SK-N-SH (cell line): ENCODE data around the gene HDLBP. TPM values are rescaled to one million over a fixed set of nuclear protein-coding genes. Genes with fewer than 3 reads are reported as not detected.

Source experiments
- CTCF ChIA-PET: fragments of 300-600, 350-600 bp; formaldehyde crosslinking; extraction: SDS; loops from one replicate; lab custom pipeline; 2021; lab: Yijun Ruan, JAX
- POLR2A ChIA-PET: fragments of 350-600 bp; sonication (Branson Sonifier 250); formaldehyde crosslinking; extraction: SDS; loops from one replicate; lab custom pipeline; 2020; ENCODE audit warnings: antibody characterized with exemption, inconsistent platforms; lab: Yijun Ruan, JAX
- DNase-seq: peaks from one replicate; pipeline ENCODE4 v3.0.0; 2012
- H2AFZ ChIP-seq: fragments of 200-600 bp; sonication (generic); 2 replicates; pipeline ENCODE4 v1.8.1; 2016; ENCODE audit warnings: antibody characterized with exemption, mild to moderate bottlenecking, low read depth
- H3F3A ChIP-seq: fragments of 200-600 bp; sonication (generic); replicated peaks from 2 replicates; pipeline ENCODE3; 2016; ENCODE audit warnings: antibody characterized with exemption, mild to moderate bottlenecking; ENCODE audit not compliant: insufficient read depth
- H3K27ac ChIP-seq, 2 experiments: fragments of 200-500 bp in 1 of 2; fragments of 200-600 bp in 1 of 2; sonication (Bioruptor generic) in 1 of 2; sonication (generic), shearing (Covaris generic) in 1 of 2; 2 replicates each; pipeline versions ENCODE4 v1.5.1 to v1.6.1; 2014 to 2016; ENCODE audit warnings: low read depth in 2 of 2, inconsistent platforms in 1 of 2, low read length in 1 of 2, mild to moderate bottlenecking in 1 of 2, mixed read lengths in 1 of 2
- H3K27me3 ChIP-seq: fragments of 200-600 bp; sonication (generic), shearing (Covaris generic); 2 replicates; pipeline ENCODE4 v1.6.1; 2016; ENCODE audit warnings: mixed run types; ENCODE audit not compliant: insufficient read depth
- H3K36me3 ChIP-seq, 2 experiments: fragments of 200-500 bp in 1 of 2; fragments of 200-600 bp in 1 of 2; sonication (Bioruptor generic) in 1 of 2; sonication (generic) in 1 of 2; replicated peaks in 1 of 2; 2 replicates each; pipeline versions ENCODE3 to v1.5.1; 2014 to 2016; ENCODE audit warnings: low read length in 1 of 2, mild to moderate bottlenecking in 1 of 2; ENCODE audit not compliant: insufficient read depth in 2 of 2, control insufficient read depth in 1 of 2
- H3K4me1 ChIP-seq, 2 experiments: fragments of 200-500 bp in 1 of 2; fragments of 200-600 bp in 1 of 2; sonication (Bioruptor generic) in 1 of 2; sonication (generic), shearing (Covaris generic) in 1 of 2; 2 replicates each; pipeline versions ENCODE4 v1.5.1 to v1.6.1; 2014 to 2016; ENCODE audit warnings: low read depth in 1 of 2, low read length in 1 of 2, mixed run types in 1 of 2; ENCODE audit not compliant: insufficient read depth in 2 of 2, control insufficient read depth in 1 of 2
- H3K4me2 ChIP-seq: fragments of 200-600 bp; sonication (generic), shearing (Covaris generic); 2 replicates; pipeline ENCODE4 v1.6.1; 2017; ENCODE audit warnings: mixed run types
- H3K4me3 ChIP-seq, 2 experiments: fragments of 200-500 bp in 1 of 2; fragments of 200-600 bp in 1 of 2; sonication (Bioruptor generic) in 1 of 2; sonication (generic), shearing (Covaris generic) in 1 of 2; 2 replicates each; pipeline versions ENCODE4 v1.5.1 to v1.8.1; 2014 to 2016; ENCODE audit warnings: low read depth in 2 of 2, inconsistent platforms in 1 of 2, low read length in 1 of 2, mild to moderate bottlenecking in 1 of 2, mixed read lengths in 1 of 2, moderate library complexity in 1 of 2
- H3K79me2 ChIP-seq: fragments of 200-600 bp; sonication (generic); 2 replicates; pipeline ENCODE4 v1.8.1; 2017; ENCODE audit warnings: mild to moderate bottlenecking; ENCODE audit not compliant: insufficient read depth
- H3K9ac ChIP-seq: fragments of 200-600 bp; sonication (generic); 2 replicates; pipeline ENCODE4 v1.6.1; 2017; ENCODE audit warnings: mixed run types
- H3K9me2 ChIP-seq: fragments of 200-600 bp; sonication (generic); 2 replicates; pipeline ENCODE4 v1.6.1; 2017; ENCODE audit warnings: mixed run types
- H3K9me3 ChIP-seq: fragments of 200-600 bp; sonication (generic); 2 replicates; pipeline ENCODE4 v1.6.1; 2017; ENCODE audit warnings: mixed run types, mild to moderate bottlenecking, moderate library complexity
- H4K20me1 ChIP-seq: fragments of 200-600 bp; sonication (generic); 2 replicates; pipeline ENCODE4 v1.6.1; 2017; ENCODE audit warnings: mild to moderate bottlenecking, mixed run types; ENCODE audit not compliant: insufficient read depth
- ELF1 ChIP-seq: IDR thresholded peaks from 2 replicates; pipeline ENCODE4 v1.4.0; 2012
- EZH2phosphoT487 ChIP-seq: fragments of 200-600 bp; sonication (generic); IDR thresholded peaks from 2 replicates; pipeline ENCODE4 v1.6.1; 2017; ENCODE audit warnings: low read depth, mixed run types, mild to moderate bottlenecking, antibody characterized with exemption, moderate library complexity, borderline replicate concordance
- FOSL2 ChIP-seq: IDR thresholded peaks from 2 replicates; pipeline ENCODE4 v1.4.0; 2012; ENCODE audit warnings: low read depth, mild to moderate bottlenecking, moderate library complexity, borderline replicate concordance
- FOXJ3 ChIP-seq: sonication (generic); formaldehyde crosslinking; IDR thresholded peaks from 2 replicates; pipeline ENCODE4 v1.5.1; 2020; ENCODE audit warnings: mild to moderate bottlenecking, missing genetic modification reagents
- GATA2 ChIP-seq: sonication (generic); formaldehyde crosslinking; IDR thresholded peaks from 2 replicates; pipeline ENCODE4 v1.5.0; 2020; ENCODE audit warnings: mild to moderate bottlenecking, missing genetic modification reagents
- JUND ChIP-seq: IDR thresholded peaks from 2 replicates; pipeline ENCODE4 v1.4.0; 2012
- MXI1 ChIP-seq: IDR thresholded peaks from 2 replicates; pipeline ENCODE4 v1.6.1; 2012; ENCODE audit warnings: mild to moderate bottlenecking, low read depth, low read length, improper control_type of control experiment
- NFIC ChIP-seq: IDR thresholded peaks from 2 replicates; pipeline ENCODE4 v1.4.0; 2012; ENCODE audit warnings: borderline replicate concordance
- RAD21 ChIP-seq: IDR thresholded peaks from 2 replicates; pipeline ENCODE4 v1.6.1; 2012; ENCODE audit warnings: mild to moderate bottlenecking, low read length
- RCOR1 ChIP-seq: fragments of 150-350 bp; IDR thresholded peaks from 2 replicates; pipeline ENCODE4 v1.6.1; 2017; ENCODE audit warnings: antibody characterized with exemption, low read length
- RXRA ChIP-seq: IDR thresholded peaks from 2 replicates; pipeline ENCODE4 v1.4.0; 2012; ENCODE audit warnings: low read depth, mild to moderate bottlenecking, borderline replicate concordance
- YY1 ChIP-seq: IDR thresholded peaks from 2 replicates; pipeline ENCODE4 v1.4.0; 2012; ENCODE audit warnings: low read depth, mild to moderate bottlenecking
- WGBS: methylation state at CpG from one replicate; pipeline ENCODE4 v1.1.6; 2017; ENCODE audit warnings: low lambda C conversion rate; 5-methylcytosine and 5-hydroxymethylcytosine counted together
- polyA plus RNA-seq, 3 experiments: library from polyadenylated mRNA; depleted of rRNA; stranded (reverse); fragments of >200 nt; gene quantifications; 2 replicates each; pipeline ENCODE4 v1.2.3, GENCODE V29; 2012
- TF ChIP-seq, protein P1 (sequence below): IDR thresholded peaks from 2 replicates; pipeline ENCODE4 v1.4.0; 2012; ENCODE audit warnings: low read depth
- TF ChIP-seq, protein P2 (sequence below): IDR thresholded peaks from 2 replicates; pipeline ENCODE4 v1.4.0; 2012; ENCODE audit warnings: low read depth, borderline replicate concordance
- TF ChIP-seq, protein P3 (sequence below): fragments of 150-350 bp; IDR thresholded peaks from 2 replicates; pipeline ENCODE4 v1.6.1; 2016; ENCODE audit warnings: mild to moderate bottlenecking, low read depth, low read length
- TF ChIP-seq, protein P4 (sequence below): IDR thresholded peaks from 2 replicates; pipeline ENCODE4 v1.4.0; 2012; ENCODE audit warnings: low read depth, borderline replicate concordance
- TF ChIP-seq, protein P5 (sequence below): fragments of 150-350 bp; IDR thresholded peaks from 2 replicates; pipeline ENCODE4 v1.6.1; 2017; ENCODE audit warnings: antibody characterized with exemption, low read length, low read depth, borderline replicate concordance

The HDLBP gene
- polyA plus RNA-seq, 1 of the 3 experiments (the other 2 are of a cell fraction) = 263 TPM

DNA sequence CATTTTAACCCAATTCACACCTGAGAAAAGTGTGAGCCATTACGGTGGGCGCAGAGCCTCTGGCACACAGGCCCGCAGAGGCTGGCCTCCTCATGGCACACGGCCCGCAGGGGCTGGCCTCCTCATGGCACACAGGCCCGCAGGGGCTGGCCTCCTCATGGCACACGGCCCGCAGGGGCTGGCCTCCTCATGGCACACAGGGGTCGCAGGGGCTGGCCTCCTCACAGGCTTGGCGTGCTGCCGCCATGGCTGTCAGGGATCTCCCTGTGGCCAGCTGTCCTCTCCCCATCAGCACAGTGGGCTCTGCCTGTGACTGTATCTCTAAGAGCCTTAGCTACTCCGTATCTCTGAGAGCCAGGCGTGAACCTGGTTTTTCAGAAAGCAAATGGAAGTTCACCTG lies 102.4 kb downstream of the HDLBP start:
- peaks cover 0 to 4% of the 10 kb centered on the region in 2 experiments; a peak in 1 of 4 replicates for H3K4me1 ChIP-seq
- POLR2A ChIA-PET = no interaction called here
- H4K20me1 ChIP-seq = no peaks in the 10 kb centered on the region
- H3K9me2 ChIP-seq = no peaks in the 10 kb centered on the region
- no peak overlapping the region for H3K9ac ChIP-seq
- no peak overlapping the region for H3K4me3 ChIP-seq
- no peaks in the 10 kb centered on the region for H3K9me3 ChIP-seq
- H2AFZ ChIP-seq = no peak overlapping the region
- H3K79me2 ChIP-seq = no peaks in the 10 kb centered on the region
- no peak overlapping the region for H3K4me2 ChIP-seq
- no peak overlapping the region for H3K27ac ChIP-seq
- H3K36me3 ChIP-seq = no peaks in the 10 kb centered on the region
- H3F3A ChIP-seq = peaks cover 3% of the 10 kb centered on the region
- H3K27me3 ChIP-seq = no peaks in the 10 kb centered on the region
- WGBS = 67% methylated on average over 7 of the region's 13 CpGs
- CTCF ChIA-PET = interaction anchor here (1.2 kb wide), 1 partner anchor 298 kb away, joined by 3 read pairs; no protein-coding TSS in a partner anchor
- TF ChIP-seq ELF1 = no peak
- TF ChIP-seq, protein P1, sequence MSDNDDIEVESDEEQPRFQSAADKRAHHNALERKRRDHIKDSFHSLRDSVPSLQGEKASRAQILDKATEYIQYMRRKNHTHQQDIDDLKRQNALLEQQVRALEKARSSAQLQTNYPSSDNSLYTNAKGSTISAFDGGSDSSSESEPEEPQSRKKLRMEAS = no peak
- TF ChIP-seq GATA2 (CRISPR knock-in tag) = no peak
- no peak for TF ChIP-seq NFIC
- no peak for DNase-seq

DNA sequence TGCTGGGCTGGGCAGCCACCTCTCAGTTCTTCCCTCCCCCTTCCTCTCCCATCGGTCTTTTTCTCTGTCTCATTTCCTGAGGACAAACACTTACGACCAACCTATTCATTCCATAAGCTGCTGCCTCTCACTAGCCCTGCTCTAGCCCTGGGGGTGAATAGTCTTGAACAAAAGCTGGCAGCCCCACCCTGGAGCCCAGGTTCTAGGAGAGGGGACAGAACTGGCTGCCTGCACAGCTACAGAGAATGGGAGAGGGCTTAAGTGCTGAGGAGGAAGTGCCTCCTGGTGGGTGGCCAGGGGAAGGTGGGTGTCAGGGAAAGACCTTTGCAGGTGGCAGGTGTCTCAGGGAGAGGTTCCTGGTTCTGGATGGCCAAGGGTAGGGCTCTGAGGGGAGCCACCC lies 104.2 kb downstream of the HDLBP start:
- Histone ChIP-seq H3K9me2 (no peaks in the 10 kb centered on the region), H3K4me2 (no peak overlapping the region), H3K79me2 (no peaks in the 10 kb centered on the region), H2AFZ (no peak overlapping the region), H3K4me1 (peaks cover 0 to 10% of the 10 kb centered on the region in 2 experiments; a peak in 1 of 4 replicates), H3K4me3 (no peak overlapping the region), H3K36me3 (no peaks in the 10 kb centered on the region), H3F3A (no peaks in the 10 kb centered on the region), H4K20me1 (no peaks in the 10 kb centered on the region), H3K9ac (no peak overlapping the region), H3K27me3 (no peaks in the 10 kb centered on the region), H3K27ac (no peak overlapping the region), H3K9me3 (no peaks in the 10 kb centered on the region)
- WGBS = 14% methylated on average over 2 of the region's 2 CpGs
- CTCF ChIA-PET = no interaction called here
- POLR2A ChIA-PET = interaction anchor here (0.5 to 0.7 kb wide), 2 partner anchors 13 to 31 kb away, joined by 3 to 4 read pairs; no protein-coding TSS in a partner anchor
- TF ChIP-seq, protein P2, sequence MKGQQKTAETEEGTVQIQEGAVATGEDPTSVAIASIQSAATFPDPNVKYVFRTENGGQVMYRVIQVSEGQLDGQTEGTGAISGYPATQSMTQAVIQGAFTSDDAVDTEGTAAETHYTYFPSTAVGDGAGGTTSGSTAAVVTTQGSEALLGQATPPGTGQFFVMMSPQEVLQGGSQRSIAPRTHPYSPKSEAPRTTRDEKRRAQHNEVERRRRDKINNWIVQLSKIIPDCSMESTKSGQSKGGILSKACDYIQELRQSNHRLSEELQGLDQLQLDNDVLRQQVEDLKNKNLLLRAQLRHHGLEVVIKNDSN = no peak
- TF ChIP-seq, protein P3, sequence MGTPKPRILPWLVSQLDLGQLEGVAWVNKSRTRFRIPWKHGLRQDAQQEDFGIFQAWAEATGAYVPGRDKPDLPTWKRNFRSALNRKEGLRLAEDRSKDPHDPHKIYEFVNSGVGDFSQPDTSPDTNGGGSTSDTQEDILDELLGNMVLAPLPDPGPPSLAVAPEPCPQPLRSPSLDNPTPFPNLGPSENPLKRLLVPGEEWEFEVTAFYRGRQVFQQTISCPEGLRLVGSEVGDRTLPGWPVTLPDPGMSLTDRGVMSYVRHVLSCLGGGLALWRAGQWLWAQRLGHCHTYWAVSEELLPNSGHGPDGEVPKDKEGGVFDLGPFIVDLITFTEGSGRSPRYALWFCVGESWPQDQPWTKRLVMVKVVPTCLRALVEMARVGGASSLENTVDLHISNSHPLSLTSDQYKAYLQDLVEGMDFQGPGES = no peak
- TF ChIP-seq, protein P4, sequence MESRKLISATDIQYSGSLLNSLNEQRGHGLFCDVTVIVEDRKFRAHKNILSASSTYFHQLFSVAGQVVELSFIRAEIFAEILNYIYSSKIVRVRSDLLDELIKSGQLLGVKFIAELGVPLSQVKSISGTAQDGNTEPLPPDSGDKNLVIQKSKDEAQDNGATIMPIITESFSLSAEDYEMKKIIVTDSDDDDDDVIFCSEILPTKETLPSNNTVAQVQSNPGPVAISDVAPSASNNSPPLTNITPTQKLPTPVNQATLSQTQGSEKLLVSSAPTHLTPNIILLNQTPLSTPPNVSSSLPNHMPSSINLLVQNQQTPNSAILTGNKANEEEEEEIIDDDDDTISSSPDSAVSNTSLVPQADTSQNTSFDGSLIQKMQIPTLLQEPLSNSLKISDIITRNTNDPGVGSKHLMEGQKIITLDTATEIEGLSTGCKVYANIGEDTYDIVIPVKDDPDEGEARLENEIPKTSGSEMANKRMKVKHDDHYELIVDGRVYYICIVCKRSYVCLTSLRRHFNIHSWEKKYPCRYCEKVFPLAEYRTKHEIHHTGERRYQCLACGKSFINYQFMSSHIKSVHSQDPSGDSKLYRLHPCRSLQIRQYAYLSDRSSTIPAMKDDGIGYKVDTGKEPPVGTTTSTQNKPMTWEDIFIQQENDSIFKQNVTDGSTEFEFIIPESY = no peak
- TF ChIP-seq FOSL2 = no peak
- no peak for TF ChIP-seq MXI1
- TF ChIP-seq, protein P5, sequence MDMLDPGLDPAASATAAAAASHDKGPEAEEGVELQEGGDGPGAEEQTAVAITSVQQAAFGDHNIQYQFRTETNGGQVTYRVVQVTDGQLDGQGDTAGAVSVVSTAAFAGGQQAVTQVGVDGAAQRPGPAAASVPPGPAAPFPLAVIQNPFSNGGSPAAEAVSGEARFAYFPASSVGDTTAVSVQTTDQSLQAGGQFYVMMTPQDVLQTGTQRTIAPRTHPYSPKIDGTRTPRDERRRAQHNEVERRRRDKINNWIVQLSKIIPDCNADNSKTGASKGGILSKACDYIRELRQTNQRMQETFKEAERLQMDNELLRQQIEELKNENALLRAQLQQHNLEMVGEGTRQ = no peak
- TF ChIP-seq JUND = no peak
- TF ChIP-seq RCOR1 = no peak
- no peak for TF ChIP-seq RAD21
- TF ChIP-seq, protein P1 = no peak
- no peak for TF ChIP-seq YY1
- TF ChIP-seq FOXJ3 = no peak
- TF ChIP-seq EZH2phosphoT487 = no peak
- no peak for TF ChIP-seq ELF1
- TF ChIP-seq RXRA = no peak
- no peak for DNase-seq
